NB4 (cell line): ENCODE measurements around the gene NRG4.

ENCODE experiments used
- POLR2A ChIP-seq: IDR thresholded peaks from 2 replicates; pipeline ENCODE4 v1.6.1; 2011; ENCODE audit warnings: mild to moderate bottlenecking; ENCODE audit not compliant: insufficient read length; ENCODE audit errors: extremely low read depth
- TF ChIP-seq, protein P1 (sequence below): IDR thresholded peaks from one replicate; pipeline ENCODE4 v1.5.1; 2012; ENCODE audit warnings: low read depth, low read length
- TF ChIP-seq, protein P2 (sequence below): IDR thresholded peaks from 2 replicates; pipeline ENCODE4 v1.6.1; 2011; ENCODE audit warnings: low read depth, low read length

DNA sequence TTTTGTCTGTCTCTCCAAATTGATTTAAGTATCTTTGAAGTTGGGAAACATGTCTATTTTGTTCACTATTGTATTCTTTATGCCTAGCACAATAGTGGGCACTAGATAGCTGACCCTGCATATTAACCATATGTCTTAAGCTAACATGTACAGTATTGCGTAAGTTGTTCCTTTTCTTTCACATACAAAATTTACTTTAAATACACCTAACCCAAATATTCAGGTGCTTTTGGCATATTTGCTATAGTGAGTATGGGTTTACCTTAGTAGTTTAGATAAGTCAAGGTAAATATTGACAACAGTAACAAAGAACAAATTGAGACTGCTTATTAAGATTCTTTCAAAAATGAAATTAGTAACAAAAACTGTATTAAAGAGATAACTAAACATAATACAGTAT lies 50.9 kb downstream of the NRG4 start:
- TF ChIP-seq, protein P1, sequence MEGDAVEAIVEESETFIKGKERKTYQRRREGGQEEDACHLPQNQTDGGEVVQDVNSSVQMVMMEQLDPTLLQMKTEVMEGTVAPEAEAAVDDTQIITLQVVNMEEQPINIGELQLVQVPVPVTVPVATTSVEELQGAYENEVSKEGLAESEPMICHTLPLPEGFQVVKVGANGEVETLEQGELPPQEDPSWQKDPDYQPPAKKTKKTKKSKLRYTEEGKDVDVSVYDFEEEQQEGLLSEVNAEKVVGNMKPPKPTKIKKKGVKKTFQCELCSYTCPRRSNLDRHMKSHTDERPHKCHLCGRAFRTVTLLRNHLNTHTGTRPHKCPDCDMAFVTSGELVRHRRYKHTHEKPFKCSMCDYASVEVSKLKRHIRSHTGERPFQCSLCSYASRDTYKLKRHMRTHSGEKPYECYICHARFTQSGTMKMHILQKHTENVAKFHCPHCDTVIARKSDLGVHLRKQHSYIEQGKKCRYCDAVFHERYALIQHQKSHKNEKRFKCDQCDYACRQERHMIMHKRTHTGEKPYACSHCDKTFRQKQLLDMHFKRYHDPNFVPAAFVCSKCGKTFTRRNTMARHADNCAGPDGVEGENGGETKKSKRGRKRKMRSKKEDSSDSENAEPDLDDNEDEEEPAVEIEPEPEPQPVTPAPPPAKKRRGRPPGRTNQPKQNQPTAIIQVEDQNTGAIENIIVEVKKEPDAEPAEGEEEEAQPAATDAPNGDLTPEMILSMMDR, result no peak
- TF ChIP-seq, protein P2, sequence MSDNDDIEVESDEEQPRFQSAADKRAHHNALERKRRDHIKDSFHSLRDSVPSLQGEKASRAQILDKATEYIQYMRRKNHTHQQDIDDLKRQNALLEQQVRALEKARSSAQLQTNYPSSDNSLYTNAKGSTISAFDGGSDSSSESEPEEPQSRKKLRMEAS, result no peak
- no peak for TF ChIP-seq POLR2A
